Fibroblast of mammary gland (primary cell): ENCODE results near the gene HOXB9.

Source experiments
- DNase-seq: peaks from one replicate; pipeline ENCODE4 v3.0.0-alpha.2; 2010; ENCODE audit warnings: low read depth
- H3K4me3 ChIP-seq: 2 replicates; pipeline ENCODE4 v1.5.1; 2011; ENCODE audit warnings: low read depth, mild to moderate bottlenecking, low read length, moderate library complexity; ENCODE audit not compliant: control insufficient read depth
- CTCF ChIP-seq: conservative IDR thresholded peaks from 2 replicates; pipeline ENCODE4 v1.5.1; 2011; ENCODE audit warnings: low read depth, low read length, inconsistent platforms; ENCODE audit not compliant: control insufficient read depth, insufficient read depth

The HOXB9 gene

GRCh38 chr17:48578616-48579470 is 47.3 kb downstream of the HOXB9 start:
- TF ChIP-seq CTCF = no peak
- DNase-seq = no peak
- H3K4me3 ChIP-seq = peak overlapping the region; percentile 71

- peak within 1 kb of the TSS; percentile 71 for H3K4me3 ChIP-seq
- DNase-seq = peak; percentile 77
- TF ChIP-seq CTCF = no peak
Measured at GRCh38 chr17:48577946-48578615, 48.1 kb downstream of the HOXB9 start, which contains the start of gene HOXB4. Gene HOXB4, minus strand, starts transcription at chr17:48578350. Its CDS starts 31 bp downstream, at chr17:48578319.

GRCh38 chr17:48577330-48577945 is 48.7 kb downstream of the HOXB9 start:
- H3K4me3 ChIP-seq = peak overlapping the region; percentile 60
- DNase-seq = peak; percentile 61
- TF ChIP-seq CTCF = no peak

GRCh38 chr17:48576479-48577309 is 49.5 kb downstream of the HOXB9 start:
- TF ChIP-seq CTCF = no peak
- peak; percentile 81 for DNase-seq
- peak overlapping the region; percentile 60 for H3K4me3 ChIP-seq

GRCh38 chr17:48575673-48576478 is 50.3 kb downstream of the HOXB9 start:
- TF ChIP-seq CTCF = no peak
- DNase-seq = no peak
- peak overlapping the region; percentile 60 for H3K4me3 ChIP-seq
